Endothelial cell of umbilical vein (primary cell): Measurements from ENCODE around the gene DHX36.

ENCODE experiments used
- CTCF ChIP-seq, 2 donors: IDR thresholded peaks; 1 replicate in 1 of 2; 2 replicates in 1 of 2; pipeline ENCODE4 v1.5.1; 2011; ENCODE audit warnings: low read length in 2 of 2, mild to moderate bottlenecking in 2 of 2, moderate library complexity in 2 of 2, control low read depth in 1 of 2, inconsistent platforms in 1 of 2, low read depth in 1 of 2; ENCODE audit not compliant: insufficient read depth in 1 of 2; ENCODE audit errors: extremely low read depth in 1 of 2
- EZH2 ChIP-seq: IDR thresholded peaks from 2 replicates; pipeline ENCODE4 v1.6.1; 2012; ENCODE audit warnings: borderline replicate concordance, low read depth, mild to moderate bottlenecking, moderate library complexity, low read length, inconsistent platforms; ENCODE audit not compliant: severe bottlenecking
- GATA2 ChIP-seq: IDR thresholded peaks from 2 replicates; pipeline ENCODE4 v1.7.0; 2011; ENCODE audit warnings: low read depth, mild to moderate bottlenecking, moderate library complexity, mixed read lengths, low read length; ENCODE audit not compliant: insufficient read length, insufficient read depth
- JUN ChIP-seq: IDR thresholded peaks from 2 replicates; pipeline ENCODE4 v1.6.1; 2011; ENCODE audit warnings: borderline replicate concordance, low read depth; ENCODE audit not compliant: insufficient read length, insufficient read depth
- MAX ChIP-seq: IDR thresholded peaks from 2 replicates; pipeline ENCODE4 v1.6.1; 2011; ENCODE audit not compliant: insufficient read depth, insufficient read length
- MYC ChIP-seq: IDR thresholded peaks from one replicate; pipeline ENCODE4 v1.6.1; 2011; ENCODE audit warnings: mild to moderate bottlenecking, low read depth, low read length
- POLR2A ChIP-seq: IDR thresholded peaks from 2 replicates; pipeline ENCODE4 v1.6.1; 2012; ENCODE audit warnings: low read depth, mild to moderate bottlenecking, control low read depth, low read length
- POLR2AphosphoS5 ChIP-seq: IDR thresholded peaks from 2 replicates; pipeline ENCODE4 v1.6.1; 2012; ENCODE audit warnings: low read depth, mild to moderate bottlenecking, control low read depth, low read length, moderate library complexity; ENCODE audit not compliant: insufficient read depth

DNA sequence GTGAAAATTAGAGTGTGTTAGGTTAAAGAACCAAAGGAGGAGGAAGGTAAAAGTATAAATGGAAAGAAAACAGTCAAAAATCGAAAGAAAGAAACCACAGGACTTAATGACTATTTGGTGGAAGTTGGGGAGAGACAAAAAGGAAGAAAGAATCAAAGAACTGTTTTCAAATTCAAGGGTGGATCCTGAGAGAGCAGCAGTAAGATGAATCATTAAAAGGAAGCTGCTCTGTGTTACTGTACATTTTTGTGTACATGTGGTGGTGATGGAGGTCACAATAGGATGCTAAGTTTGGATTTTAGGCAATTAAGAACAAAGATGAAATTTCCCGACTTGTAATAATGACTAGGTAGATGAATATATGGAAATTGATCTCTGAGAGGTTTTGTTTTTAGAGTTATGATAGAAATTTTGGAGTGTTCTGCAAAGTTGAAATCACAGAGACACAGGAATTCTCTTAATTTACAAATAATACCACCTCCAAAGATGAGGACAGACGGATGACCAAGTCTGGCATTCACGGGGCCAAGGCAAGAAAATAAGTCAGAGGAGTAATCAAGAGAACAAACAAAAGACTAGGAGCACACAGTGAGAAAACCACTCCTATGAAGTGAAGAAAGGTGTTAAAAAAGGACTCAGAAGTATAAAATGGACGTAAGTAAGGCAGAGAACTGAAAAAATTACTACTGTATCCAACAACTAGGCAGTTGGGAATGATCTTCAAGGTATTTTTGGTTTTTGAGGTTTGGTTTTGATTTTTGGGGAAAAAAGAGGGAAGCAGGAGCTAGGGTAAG, 7.1 kb downstream of the DHX36 start:
- TF ChIP-seq POLR2AphosphoS5 (no peak), JUN (no peak), EZH2 (no peak), GATA2 (no peak), POLR2A (no peak), CTCF (IDR thresholded peaks at IDR 0.05; ENCODE audit: extremely low read depth in 1 of 2, insufficient read depth in 1 of 2, low read depth in 1 of 2, low read length in 2 of 2) (no peak), MYC (no peak), MAX (no peak)
